Measurements from ENCODE around the gene CCDC88C. TPM values are rescaled to one million over a fixed set of nuclear protein-coding genes. Genes with fewer than 3 reads are reported as not detected.

The CCDC88C gene
- total RNA-seq, 6 experiments from 2014 or later: 0.09 to 0.61 (median 0.19) TPM; not detected in 3

DNA sequence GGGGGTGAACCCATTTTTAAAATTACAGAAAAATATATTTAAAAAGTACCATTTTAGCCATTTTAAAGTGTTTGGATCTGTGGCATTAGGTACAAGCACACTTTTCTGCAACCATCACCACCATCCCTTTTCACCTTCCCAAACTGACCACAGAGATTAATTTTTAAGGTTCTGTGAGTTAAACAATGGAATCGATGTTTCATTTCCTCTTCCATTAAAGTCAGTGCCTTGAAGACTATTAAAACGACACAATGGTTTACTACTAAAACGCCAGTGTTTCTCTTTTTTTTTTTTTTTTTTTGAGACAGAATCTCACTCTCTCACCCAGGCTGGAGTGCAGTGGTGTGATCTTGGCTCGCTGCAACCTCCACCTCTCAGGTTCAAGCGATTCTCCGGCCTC lies 95.0 kb downstream of the CCDC88C start:
- no peak overlapping the region for H3K4me3 Mint-ChIP-seq
- TF ChIP-seq, protein P1, sequence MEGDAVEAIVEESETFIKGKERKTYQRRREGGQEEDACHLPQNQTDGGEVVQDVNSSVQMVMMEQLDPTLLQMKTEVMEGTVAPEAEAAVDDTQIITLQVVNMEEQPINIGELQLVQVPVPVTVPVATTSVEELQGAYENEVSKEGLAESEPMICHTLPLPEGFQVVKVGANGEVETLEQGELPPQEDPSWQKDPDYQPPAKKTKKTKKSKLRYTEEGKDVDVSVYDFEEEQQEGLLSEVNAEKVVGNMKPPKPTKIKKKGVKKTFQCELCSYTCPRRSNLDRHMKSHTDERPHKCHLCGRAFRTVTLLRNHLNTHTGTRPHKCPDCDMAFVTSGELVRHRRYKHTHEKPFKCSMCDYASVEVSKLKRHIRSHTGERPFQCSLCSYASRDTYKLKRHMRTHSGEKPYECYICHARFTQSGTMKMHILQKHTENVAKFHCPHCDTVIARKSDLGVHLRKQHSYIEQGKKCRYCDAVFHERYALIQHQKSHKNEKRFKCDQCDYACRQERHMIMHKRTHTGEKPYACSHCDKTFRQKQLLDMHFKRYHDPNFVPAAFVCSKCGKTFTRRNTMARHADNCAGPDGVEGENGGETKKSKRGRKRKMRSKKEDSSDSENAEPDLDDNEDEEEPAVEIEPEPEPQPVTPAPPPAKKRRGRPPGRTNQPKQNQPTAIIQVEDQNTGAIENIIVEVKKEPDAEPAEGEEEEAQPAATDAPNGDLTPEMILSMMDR (IDR thresholded peaks at IDR 0.05): no peak
- peaks cover 15% of the 10 kb centered on the region for H3K27me3 Mint-ChIP-seq (ENCODE audit: insufficient read depth)
- H3K27ac Mint-ChIP-seq: no peak overlapping the region
- no peak for DNase-seq
- peaks cover 10% of the 10 kb centered on the region for H3K4me1 Mint-ChIP-seq (ENCODE audit: low read depth)
- no peaks in the 10 kb centered on the region for H3K36me3 Mint-ChIP-seq (ENCODE audit: low read depth)
- no peaks in the 10 kb centered on the region for H3K9me3 Mint-ChIP-seq

DNA sequence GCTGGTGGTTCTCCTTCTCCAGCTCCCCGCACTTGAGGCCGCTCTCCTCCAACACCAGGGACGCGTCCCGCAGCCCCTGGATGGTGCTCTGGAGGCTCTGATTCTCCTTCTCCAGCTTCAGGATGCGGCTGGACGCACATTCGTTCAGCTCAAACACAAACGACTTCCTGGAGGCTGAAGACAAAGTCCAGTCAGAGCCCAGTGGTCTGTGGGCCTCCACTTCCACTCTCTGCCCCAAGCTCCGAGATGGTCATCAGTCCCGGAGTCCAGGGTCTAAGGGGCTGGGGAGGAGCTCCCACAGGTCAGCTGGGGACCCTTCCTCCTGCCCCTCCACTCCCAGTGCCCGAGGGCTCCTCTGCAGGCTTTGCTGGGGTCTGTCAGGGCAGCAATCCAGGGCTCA lies 96.5 kb downstream of the CCDC88C start:
- no peak for DNase-seq
- TF ChIP-seq, protein P1 (IDR thresholded peaks at IDR 0.05): no peak
- Mint-ChIP-seq H3K4me1 (ENCODE audit: low read depth) (peaks cover 10% of the 10 kb centered on the region), H3K27ac (no peak overlapping the region), H3K9me3 (no peaks in the 10 kb centered on the region), H3K27me3 (ENCODE audit: insufficient read depth) (peaks cover 20% of the 10 kb centered on the region), H3K36me3 (ENCODE audit: low read depth) (no peaks in the 10 kb centered on the region), H3K4me3 (no peak overlapping the region)

DNA sequence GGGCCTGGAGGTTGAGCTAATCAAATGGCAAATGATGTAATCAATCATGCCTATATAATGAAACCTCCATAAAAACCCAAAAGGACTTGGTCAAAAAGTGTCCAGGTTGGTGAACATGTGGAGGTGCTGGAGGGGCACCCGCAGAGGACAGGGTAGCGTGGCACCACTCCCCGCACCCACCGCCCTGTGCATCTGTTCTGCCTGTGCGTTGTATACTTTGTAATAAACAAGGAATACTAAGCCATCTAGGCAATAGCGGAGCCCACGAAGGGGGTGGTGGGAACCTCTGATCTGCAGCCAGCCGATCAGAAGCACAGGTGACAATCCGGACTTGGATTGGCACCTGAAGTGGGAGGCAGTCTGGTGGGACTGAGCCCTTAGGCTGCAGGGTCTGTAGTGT lies 97.4 kb downstream of the CCDC88C start:
- Mint-ChIP-seq H3K27ac (no peak overlapping the region), H3K36me3 (ENCODE audit: low read depth) (no peaks in the 10 kb centered on the region), H3K9me3 (no peaks in the 10 kb centered on the region), H3K27me3 (ENCODE audit: insufficient read depth) (peaks cover 20% of the 10 kb centered on the region), H3K4me3 (no peak overlapping the region), H3K4me1 (ENCODE audit: low read depth) (peaks cover 10% of the 10 kb centered on the region)
- TF ChIP-seq, protein P1 (IDR thresholded peaks at IDR 0.05): no peak
- DNase-seq: no peak

DNA sequence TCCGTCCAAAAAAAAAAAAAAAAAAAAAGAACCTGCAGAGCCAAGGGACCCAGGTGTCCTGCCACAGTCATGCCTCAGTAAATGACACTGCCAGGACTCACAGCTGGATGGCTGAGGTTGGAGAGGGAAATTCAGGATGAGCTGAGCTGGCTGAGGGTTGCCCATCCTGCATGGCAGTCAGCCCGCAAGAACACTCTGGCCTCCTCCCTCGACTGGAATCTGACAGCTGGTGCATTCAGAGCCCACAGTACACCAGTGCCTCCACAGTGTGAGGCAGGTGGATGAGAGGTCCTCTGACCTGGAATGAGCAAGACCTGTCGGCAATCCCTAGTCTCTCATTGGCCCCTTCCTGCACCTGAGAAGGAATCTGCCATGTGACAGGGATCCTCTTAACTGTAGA lies 98.7 kb downstream of the CCDC88C start:
- DNase-seq: no peak
- Mint-ChIP-seq H3K9me3 (no peaks in the 10 kb centered on the region), H3K36me3 (ENCODE audit: low read depth) (no peaks in the 10 kb centered on the region), H3K4me1 (ENCODE audit: low read depth) (peaks cover 6% of the 10 kb centered on the region), H3K27ac (no peak overlapping the region), H3K27me3 (ENCODE audit: insufficient read depth) (peaks cover 26% of the 10 kb centered on the region), H3K4me3 (no peak overlapping the region)
- TF ChIP-seq, protein P1 (IDR thresholded peaks at IDR 0.05): no peak

DNA sequence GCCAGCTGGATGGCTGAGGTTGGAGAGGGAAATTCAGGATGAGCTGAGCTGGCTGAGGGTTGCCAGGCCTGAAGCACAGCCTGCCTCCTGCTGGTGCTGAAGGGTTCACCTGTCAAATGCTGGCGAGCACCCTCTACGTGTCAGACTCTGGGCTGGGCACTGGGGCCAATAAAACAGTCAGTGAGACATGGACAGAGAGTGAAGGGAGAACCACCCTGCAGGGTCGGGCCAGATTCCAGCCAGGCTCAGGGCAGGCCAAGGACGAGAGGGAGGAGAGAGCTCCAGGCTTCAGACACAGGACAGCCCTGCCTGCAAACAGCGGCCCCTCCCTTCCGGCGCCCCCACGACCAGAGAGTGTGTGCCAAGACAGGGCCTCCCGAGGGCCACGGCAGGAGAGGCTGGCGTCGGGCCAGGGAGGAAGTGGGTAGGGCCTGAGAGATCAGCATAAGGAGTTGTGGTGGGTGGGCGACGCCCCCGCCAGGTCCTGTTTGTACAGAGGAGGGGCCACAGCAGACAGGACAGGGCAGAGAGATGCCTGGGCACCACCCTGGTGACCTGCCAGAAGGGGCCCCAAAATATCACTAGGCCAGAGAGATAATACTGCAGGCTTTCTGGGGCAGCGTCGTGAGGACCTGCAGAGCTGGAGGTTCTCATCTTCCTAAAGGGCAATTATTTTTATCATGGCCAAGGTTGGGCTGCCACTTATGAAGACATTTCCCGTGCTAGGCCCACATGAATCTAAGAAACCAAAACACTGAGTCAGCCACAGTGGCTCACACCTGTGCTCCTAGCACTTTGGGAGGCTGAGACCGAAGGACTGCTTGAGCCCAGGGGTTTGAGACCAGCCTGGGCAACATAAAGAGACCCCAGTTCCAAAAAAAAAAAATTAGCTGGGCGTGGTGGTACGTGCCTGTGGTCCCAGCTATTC lies 100.0 kb downstream of the CCDC88C start:
- Mint-ChIP-seq H3K36me3 (ENCODE audit: low read depth) (no peaks in the 10 kb centered on the region), H3K4me3 (no peak overlapping the region), H3K4me1 (ENCODE audit: low read depth) (no peaks in the 10 kb centered on the region), H3K27me3 (ENCODE audit: insufficient read depth) (peaks cover 26% of the 10 kb centered on the region), H3K9me3 (no peaks in the 10 kb centered on the region), H3K27ac (no peak overlapping the region)
- TF ChIP-seq, protein P1 (IDR thresholded peaks at IDR 0.05): no peak
- DNase-seq: no peak

Measured in HFFc6 (cell line).